Glutamatergic neuron (in vitro differentiated cells): ENCODE measurements around the gene LDAH. TPM values are rescaled to one million over a fixed set of nuclear protein-coding genes. Genes with fewer than 3 reads are reported as not detected.

ENCODE experiments used
- DNase-seq: peaks from one replicate; pipeline ENCODE4 v3.0.0; 2022
- H3K27ac Mint-ChIP-seq: one replicate; pipeline ENCODE4 v1.8.0; 2020; ENCODE audit warnings: mild to moderate bottlenecking, mixed read lengths, inconsistent platforms; ENCODE audit not compliant: unreplicated experiment
- H3K27me3 Mint-ChIP-seq: one replicate; pipeline ENCODE4 v1.8.0; 2020; ENCODE audit warnings: mild to moderate bottlenecking, moderate library complexity, mixed read lengths, inconsistent platforms; ENCODE audit not compliant: unreplicated experiment
- H3K36me3 Mint-ChIP-seq: one replicate; pipeline ENCODE4 v1.8.0; 2020; ENCODE audit warnings: mild to moderate bottlenecking, mixed read lengths, inconsistent platforms; ENCODE audit not compliant: unreplicated experiment
- H3K4me1 Mint-ChIP-seq: one replicate; pipeline ENCODE4 v1.8.0; 2020; ENCODE audit warnings: mild to moderate bottlenecking, low read depth, mixed read lengths, inconsistent platforms; ENCODE audit not compliant: unreplicated experiment
- H3K4me3 Mint-ChIP-seq: one replicate; pipeline ENCODE4 v1.8.0; 2020; ENCODE audit warnings: mild to moderate bottlenecking, mixed read lengths, inconsistent platforms; ENCODE audit not compliant: unreplicated experiment
- H3K9me3 Mint-ChIP-seq: one replicate; pipeline ENCODE4 v1.8.0; 2020; ENCODE audit warnings: mild to moderate bottlenecking, moderate library complexity, mixed read lengths, inconsistent platforms; ENCODE audit not compliant: unreplicated experiment
- total RNA-seq: library from RNA; stranded (reverse); fragmentation: NEBNext Ultra II Directional; extraction: Animal tissue kit (Norgen Biotek cat#: 25700); gene quantifications from one replicate; pipeline ENCODE4 v1.2.1, GENCODE V29; 2021; ENCODE audit not compliant: unreplicated experiment
- TF ChIP-seq, protein P1 (sequence below): fragments of 200-600 bp; sonication (generic); IDR thresholded peaks from one replicate; pipeline ENCODE4 v1.5.0; 2021; ENCODE audit not compliant: partially characterized antibody, unreplicated experiment

Gene LDAH
- total RNA-seq, 1 donor from 2014 or later, result 33.7 TPM

- TF ChIP-seq, protein P1, sequence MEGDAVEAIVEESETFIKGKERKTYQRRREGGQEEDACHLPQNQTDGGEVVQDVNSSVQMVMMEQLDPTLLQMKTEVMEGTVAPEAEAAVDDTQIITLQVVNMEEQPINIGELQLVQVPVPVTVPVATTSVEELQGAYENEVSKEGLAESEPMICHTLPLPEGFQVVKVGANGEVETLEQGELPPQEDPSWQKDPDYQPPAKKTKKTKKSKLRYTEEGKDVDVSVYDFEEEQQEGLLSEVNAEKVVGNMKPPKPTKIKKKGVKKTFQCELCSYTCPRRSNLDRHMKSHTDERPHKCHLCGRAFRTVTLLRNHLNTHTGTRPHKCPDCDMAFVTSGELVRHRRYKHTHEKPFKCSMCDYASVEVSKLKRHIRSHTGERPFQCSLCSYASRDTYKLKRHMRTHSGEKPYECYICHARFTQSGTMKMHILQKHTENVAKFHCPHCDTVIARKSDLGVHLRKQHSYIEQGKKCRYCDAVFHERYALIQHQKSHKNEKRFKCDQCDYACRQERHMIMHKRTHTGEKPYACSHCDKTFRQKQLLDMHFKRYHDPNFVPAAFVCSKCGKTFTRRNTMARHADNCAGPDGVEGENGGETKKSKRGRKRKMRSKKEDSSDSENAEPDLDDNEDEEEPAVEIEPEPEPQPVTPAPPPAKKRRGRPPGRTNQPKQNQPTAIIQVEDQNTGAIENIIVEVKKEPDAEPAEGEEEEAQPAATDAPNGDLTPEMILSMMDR, result no peak
- Mint-ChIP-seq H3K27ac (peak overlapping the region; percentile 26), H3K4me1 (peaks cover 28% of the 10 kb centered on the region), H3K4me3 (peak overlapping the region; percentile 92), H3K27me3 (peaks cover 17% of the 10 kb centered on the region), H3K36me3 (no peaks in the 10 kb centered on the region), H3K9me3 (peaks cover 8% of the 10 kb centered on the region)
- no peak for DNase-seq
These were observed 172.5 kb downstream of the LDAH start for GRCh38 chr2:20650393-20650876.

GRCh38 chr2:20649976-20650375 lies 172.9 kb downstream of the LDAH start:
- Mint-ChIP-seq H3K27me3 (peaks cover 17% of the 10 kb centered on the region), H3K4me1 (peaks cover 28% of the 10 kb centered on the region), H3K27ac (peak overlapping the region; percentile 70), H3K4me3 (peak overlapping the region; percentile 92), H3K36me3 (no peaks in the 10 kb centered on the region), H3K9me3 (peaks cover 8% of the 10 kb centered on the region)
- TF ChIP-seq, protein P1, result no peak
- DNase-seq, result no peak

DNA sequence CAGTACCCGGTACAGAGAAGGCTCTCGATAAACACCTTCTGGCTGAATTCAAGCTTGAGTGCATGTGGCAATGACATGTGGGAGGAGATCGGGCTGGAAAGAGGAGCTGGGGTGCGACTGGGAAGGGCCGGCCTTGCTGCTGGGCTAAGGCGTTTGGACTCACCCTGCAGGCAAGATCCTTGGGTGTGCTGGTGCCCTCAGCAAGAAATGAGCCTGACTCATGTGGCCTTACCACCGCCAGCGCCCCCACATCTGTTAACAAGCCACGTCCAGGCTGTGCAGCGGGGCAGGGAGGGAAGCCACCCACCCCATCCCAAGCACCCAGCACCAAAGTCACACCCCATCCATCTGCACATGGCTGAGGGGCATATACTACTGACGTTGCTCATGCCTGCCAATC lies 173.3 kb downstream of the LDAH start:
- H3K27me3 Mint-ChIP-seq, result peaks cover 16% of the 10 kb centered on the region
- DNase-seq, result no peak
- peaks cover 8% of the 10 kb centered on the region for H3K9me3 Mint-ChIP-seq
- H3K4me3 Mint-ChIP-seq, result peak overlapping the region; percentile 92
- no peak overlapping the region for H3K27ac Mint-ChIP-seq
- no peaks in the 10 kb centered on the region for H3K36me3 Mint-ChIP-seq
- TF ChIP-seq, protein P1, result no peak
- H3K4me1 Mint-ChIP-seq, result peaks cover 30% of the 10 kb centered on the region

- Mint-ChIP-seq H3K27ac (peak overlapping the region; percentile 24), H3K9me3 (peaks cover 8% of the 10 kb centered on the region), H3K4me3 (peak overlapping the region; percentile 47), H3K36me3 (no peaks in the 10 kb centered on the region), H3K4me1 (peaks cover 30% of the 10 kb centered on the region), H3K27me3 (peaks cover 16% of the 10 kb centered on the region)
- TF ChIP-seq, protein P1, result no peak
- no peak for DNase-seq
These were observed 174.1 kb downstream of the LDAH start for GRCh38 chr2:20648831-20649230.

GRCh38 chr2:20648206-20648605 lies 174.7 kb downstream of the LDAH start:
- H3K4me1 Mint-ChIP-seq, result peaks cover 30% of the 10 kb centered on the region
- TF ChIP-seq, protein P1, result no peak
- H3K36me3 Mint-ChIP-seq, result no peaks in the 10 kb centered on the region
- H3K27me3 Mint-ChIP-seq, result peaks cover 16% of the 10 kb centered on the region
- H3K27ac Mint-ChIP-seq, result peak overlapping the region; percentile 45
- peak overlapping the region; percentile 47 for H3K4me3 Mint-ChIP-seq
- H3K9me3 Mint-ChIP-seq, result peaks cover 8% of the 10 kb centered on the region
- no peak for DNase-seq
